ENCODE data around the gene C6orf120. TPM values are rescaled to one million over a fixed set of nuclear protein-coding genes. Genes with fewer than 3 reads are reported as not detected.

Gene C6orf120
- total and polyA plus RNA-seq, 2 of the 13 experiments (the other 11 are each of a cell fraction or from before 2014, with no cell fraction given) = 21.7 to 29.9 TPM

GRCh38 chr6:169724494-169725124, 22.7 kb downstream of the C6orf120 start, which contains the start of gene PHF10 (continued):
- TF ChIP-seq HOMEZ (CRISPR knock-in tag; IDR thresholded peaks at IDR 0.05; ENCODE audit: low read depth) (no peak), KDM4B (CRISPR knock-in tag; IDR thresholded peaks at IDR 0.05) (peak; percentile 88), NFIC (IDR thresholded peaks at IDR 0.05; ENCODE audit: low read length) (no peak), ZFAT (CRISPR knock-in tag; conservative IDR thresholded peaks at IDR 0.05) (no peak), ZNF224 (CRISPR knock-in tag; IDR thresholded peaks at IDR 0.05) (no peak), THAP11 (CRISPR knock-in tag; IDR thresholded peaks at IDR 0.05) (no peak), ZIK1 (CRISPR knock-in tag; IDR thresholded peaks at IDR 0.05; ENCODE audit: borderline replicate concordance, low read depth) (peak; percentile 68; the same call in 1 of the 2 replicates), HNF4G (IDR thresholded peaks at IDR 0.05; ENCODE audit: borderline replicate concordance, low read depth, low read length) (no peak), HNF4G (CRISPR knock-in tag; IDR thresholded peaks at IDR 0.05; ENCODE audit: borderline replicate concordance, low read depth) (peak; percentile 28; the same call in 1 of the 2 replicates), SAFB2 (CRISPR knock-in tag; IDR thresholded peaks at IDR 0.05; ENCODE audit: borderline replicate concordance, low read depth) (peak; percentile 95), ZNF550 (CRISPR knock-in tag; IDR thresholded peaks at IDR 0.05; ENCODE audit: borderline replicate concordance) (no peak), FOXA3 (CRISPR knock-in tag; IDR thresholded peaks at IDR 0.05) (no peak), STAG1 (CRISPR knock-in tag; IDR thresholded peaks at IDR 0.05) (peak; percentile 12; the same call in 1 of the 2 replicates), KLF15 (CRISPR knock-in tag; IDR thresholded peaks at IDR 0.05; ENCODE audit: borderline replicate concordance) (peak; percentile 96), CBFB (CRISPR knock-in tag; IDR thresholded peaks at IDR 0.05) (peak; percentile 78; the same call in 1 of the 2 replicates), SMAD1 (CRISPR knock-in tag; IDR thresholded peaks at IDR 0.05; ENCODE audit: borderline replicate concordance, low read depth) (no peak), ZC3H4 (CRISPR knock-in tag; IDR thresholded peaks at IDR 0.05; ENCODE audit: borderline replicate concordance) (peak; percentile 93), YEATS4 (CRISPR knock-in tag; IDR thresholded peaks at IDR 0.05; ENCODE audit: borderline replicate concordance) (peak; percentile 83; the same call in 1 of the 2 replicates), MAFK (conservative IDR thresholded peaks at IDR 0.05 in 1 of 2, IDR thresholded peaks at IDR 0.05 in 1 of 2; ENCODE audit: low read length in 2 of 2) (no peak), ZNF766 (CRISPR knock-in tag; IDR thresholded peaks at IDR 0.05; ENCODE audit: borderline replicate concordance) (no peak; the same call in none of the 2 replicates), ZNF24 (IDR thresholded peaks at IDR 0.05) (no peak), U2AF2 (IDR thresholded peaks at IDR 0.05; ENCODE audit: low read depth, low read length) (no peak), EP300 (IDR thresholded peaks at IDR 0.05; ENCODE audit: low read depth in 2 of 2, low read length in 2 of 2) (no peak; a peak in 1 of 4 replicates), EP300 (CRISPR knock-in tag; IDR thresholded peaks at IDR 0.05; ENCODE audit: borderline replicate concordance) (no peak; the same call in none of the 2 replicates), ZFP37 (CRISPR knock-in tag; IDR thresholded peaks at IDR 0.05; ENCODE audit: borderline replicate concordance) (no peak), RARA (CRISPR knock-in tag; IDR thresholded peaks at IDR 0.05) (no peak), ZFYVE20 (CRISPR knock-in tag; IDR thresholded peaks at IDR 0.05; ENCODE audit: borderline replicate concordance, low read depth) (peak; percentile 78), BORCS8-MEF2B (CRISPR knock-in tag; IDR thresholded peaks at IDR 0.05) (peak; percentile 70)
- TF ChIP-seq, protein P1, sequence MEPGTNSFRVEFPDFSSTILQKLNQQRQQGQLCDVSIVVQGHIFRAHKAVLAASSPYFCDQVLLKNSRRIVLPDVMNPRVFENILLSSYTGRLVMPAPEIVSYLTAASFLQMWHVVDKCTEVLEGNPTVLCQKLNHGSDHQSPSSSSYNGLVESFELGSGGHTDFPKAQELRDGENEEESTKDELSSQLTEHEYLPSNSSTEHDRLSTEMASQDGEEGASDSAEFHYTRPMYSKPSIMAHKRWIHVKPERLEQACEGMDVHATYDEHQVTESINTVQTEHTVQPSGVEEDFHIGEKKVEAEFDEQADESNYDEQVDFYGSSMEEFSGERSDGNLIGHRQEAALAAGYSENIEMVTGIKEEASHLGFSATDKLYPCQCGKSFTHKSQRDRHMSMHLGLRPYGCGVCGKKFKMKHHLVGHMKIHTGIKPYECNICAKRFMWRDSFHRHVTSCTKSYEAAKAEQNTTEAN (CRISPR knock-in tag; conservative IDR thresholded peaks at IDR 0.05) = no peak
